K562 (cell line): ENCODE measurements around the gene HNRNPA2B1. TPM values are rescaled to one million over a fixed set of nuclear protein-coding genes. Genes with fewer than 3 reads are reported as not detected.

Experiments used
- ATAC-seq: fragments of 200-7000 bp; cut with Tn5 transposase; 3 replicates; pipeline ENCODE4 v1.9.1; 2020; ENCODE audit warnings: moderate library complexity
- BruUV-seq: library from RNA; stranded (reverse); fragments of 400-500 nt; replicated peaks from 2 replicates; lab custom pipeline; 2021; lab: Mats Ljungman, UMichigan
- CTCF ChIA-PET: fragments of 300-600 bp; formaldehyde crosslinking; extraction: SDS; loops from one replicate; lab custom pipeline; 2021; ENCODE audit warnings: low intra/inter-chr PET ratio; lab: Yijun Ruan, JAX
- POLR2A ChIA-PET: fragments of 300-600, 350-650 bp; sonication (Branson Sonifier 250); formaldehyde crosslinking; extraction: SDS; loops from one replicate; lab custom pipeline; 2021; ENCODE audit warnings: antibody characterized with exemption, inconsistent platforms; lab: Yijun Ruan, JAX
- DNase-seq, 4 experiments: peaks; one replicate each; pipeline versions ENCODE4 v3.0.0 to v3.0.0-alpha.2; 2011 to 2018; ENCODE audit warnings: low spot score in 3 of 4, mixed read lengths in 3 of 4; ENCODE audit errors: extremely low read depth in 1 of 4
- FAIRE-seq: peaks from 2 replicates; lab custom pipeline; 2011; peaks lifted over from hg19 to GRCh38; lab: Jason Lieb, UNC
- H2AFZ ChIP-seq: 2 replicates; pipeline ENCODE4 v1.6.0; 2011; ENCODE audit warnings: low read depth, low read length, control low read depth, inconsistent platforms
- H3K27ac ChIP-seq: fragments of 200-600 bp; 3 replicates; pipeline ENCODE4 v1.8.0; 2011; ENCODE audit warnings: low read depth, mild to moderate bottlenecking, control low read depth, inconsistent platforms, low read length, moderate library complexity, mixed read lengths; ENCODE audit errors: extremely low read depth
- H3K27me3 ChIP-seq, 2 experiments: fragments of 300-600 bp in 1 of 2; 2 replicates in 1 of 2; 3 replicates in 1 of 2; pipeline versions ENCODE4 v1.6.0 to v1.8.0; 2011; ENCODE audit warnings: inconsistent platforms in 2 of 2, low read length in 2 of 2, mild to moderate bottlenecking in 1 of 2, mixed read lengths in 1 of 2, moderate library complexity in 1 of 2; ENCODE audit not compliant: control insufficient read depth in 2 of 2, insufficient read depth in 2 of 2
- H3K36me3 ChIP-seq: fragments of 300-600 bp; 3 replicates; pipeline ENCODE4 v1.8.0; 2011; ENCODE audit warnings: mild to moderate bottlenecking, low read length, inconsistent platforms; ENCODE audit not compliant: control insufficient read depth, insufficient read depth
- H3K4me1 ChIP-seq, 2 experiments: fragments of 200-600 bp in 1 of 2; replicated peaks in 1 of 2; 2 replicates in 1 of 2; 3 replicates in 1 of 2; pipeline versions ENCODE4 v1.5.1 to v1.8.0; 2011; ENCODE audit warnings: inconsistent platforms in 2 of 2, low read length in 2 of 2, mild to moderate bottlenecking in 1 of 2, mixed read lengths in 1 of 2, moderate library complexity in 1 of 2; ENCODE audit not compliant: control insufficient read depth in 2 of 2, insufficient read depth in 2 of 2
- H3K4me2 ChIP-seq: 2 replicates; pipeline ENCODE4 v1.6.1; 2011; ENCODE audit warnings: low read length, control low read depth, inconsistent platforms, mixed read lengths; ENCODE audit not compliant: insufficient read depth
- H3K4me3 ChIP-seq: fragments of 200-600 bp; sonication (generic), shearing (Covaris generic); 2 replicates; pipeline ENCODE4 v1.5.1; 2016; ENCODE audit warnings: control low read depth, inconsistent platforms
- H3K79me2 ChIP-seq: fragments of 200-600 bp; 3 replicates; pipeline ENCODE4 v1.8.0; 2011; ENCODE audit warnings: low read length, inconsistent platforms; ENCODE audit not compliant: control insufficient read depth, insufficient read depth
- H3K9ac ChIP-seq, 2 experiments: 2 replicates each; pipeline versions ENCODE4 v1.6.0 to v1.6.1; 2011; ENCODE audit warnings: low read depth in 2 of 2, low read length in 2 of 2, control low read depth in 1 of 2, inconsistent platforms in 1 of 2, mild to moderate bottlenecking in 1 of 2, mixed read lengths in 1 of 2; ENCODE audit not compliant: insufficient read depth in 1 of 2
- H3K9me1 ChIP-seq: one replicate; pipeline ENCODE4 v1.6.0; 2011; ENCODE audit warnings: inconsistent platforms, mild to moderate bottlenecking, low read length, moderate library complexity; ENCODE audit not compliant: control insufficient read depth, insufficient read depth
- H3K9me3 ChIP-seq: replicated peaks from 2 replicates; pipeline ENCODE4 v1.5.1; 2011; ENCODE audit warnings: low read depth, low read length, inconsistent platforms; ENCODE audit not compliant: control insufficient read depth, insufficient read depth
- H4K20me1 ChIP-seq: replicated peaks from 2 replicates; pipeline ENCODE4 v1.6.1; 2011; ENCODE audit warnings: low read length, inconsistent platforms, mixed read lengths; ENCODE audit not compliant: control insufficient read depth, insufficient read depth
- ARHGAP35 ChIP-seq: fragments of 450-650 bp; IDR thresholded peaks from 2 replicates; pipeline ENCODE4 v1.6.1; 2018; ENCODE audit not compliant: partially characterized antibody
- C11orf30 ChIP-seq: fragments of 450-650 bp; IDR thresholded peaks from 2 replicates; pipeline ENCODE4 v1.6.1; 2016; ENCODE audit warnings: low read depth, mild to moderate bottlenecking
- CGGBP1 ChIP-seq: fragments of 250-450 bp; sonication (Bioruptor Pico); IDR thresholded peaks from 2 replicates; pipeline ENCODE4 v1.9.0; 2021; ENCODE audit warnings: mild to moderate bottlenecking
- DMBX1 ChIP-seq: fragments of 250-450 bp; sonication (Bioruptor Pico); IDR thresholded peaks from 2 replicates; pipeline ENCODE4 v1.8.0; 2022; ENCODE audit warnings: inconsistent platforms, mild to moderate bottlenecking, moderate library complexity, borderline replicate concordance
- E2F8 ChIP-seq: fragments of 450-650 bp; IDR thresholded peaks from 2 replicates; pipeline ENCODE4 v1.7.1; 2018; ENCODE audit warnings: mild to moderate bottlenecking, low read depth; ENCODE audit not compliant: partially characterized antibody
- FOXO4 ChIP-seq: fragments of 450-650 bp; formaldehyde crosslinking; IDR thresholded peaks from 2 replicates; pipeline ENCODE4 v1.4.0; 2020; ENCODE audit warnings: mild to moderate bottlenecking, moderate library complexity
- FUS ChIP-seq: fragments of 200-400 bp; formaldehyde crosslinking; optimal IDR thresholded peaks from 2 replicates; pipeline ENCODE3; 2017; ENCODE audit warnings: low read depth, low read length
- HINFP ChIP-seq: fragments of 450-650 bp; conservative IDR thresholded peaks from 2 replicates; pipeline ENCODE4 v1.6.1; 2016; ENCODE audit warnings: missing genetic modification characterization, low read depth, mild to moderate bottlenecking, control low read depth, missing compliant biosample characterization
- HOMEZ ChIP-seq: fragments of 250-450 bp; sonication (Bioruptor Pico); IDR thresholded peaks from 2 replicates; pipeline ENCODE4 v1.4.0; 2020; ENCODE audit warnings: mild to moderate bottlenecking, moderate library complexity
- KHSRP ChIP-seq: fragments of 450-650 bp; IDR thresholded peaks from 2 replicates; pipeline ENCODE4 v1.6.1; 2017
- LCOR ChIP-seq: sonication (generic); formaldehyde crosslinking; IDR thresholded peaks from 2 replicates; pipeline ENCODE4 v1.8.0; 2022; ENCODE audit warnings: mild to moderate bottlenecking, missing genetic modification reagents
- MAFG ChIP-seq: fragments of 450-650 bp; conservative IDR thresholded peaks from 2 replicates; pipeline ENCODE4 v1.6.1; 2016; ENCODE audit warnings: missing genetic modification characterization, missing compliant biosample characterization
- ZC3H11A ChIP-seq: IDR thresholded peaks from 2 replicates; pipeline ENCODE4 v1.6.1; 2012; ENCODE audit warnings: low read depth, low read length, improper control_type of control experiment
- ZNF316 ChIP-seq: fragments of 450-650 bp; IDR thresholded peaks from 2 replicates; pipeline ENCODE4 v1.6.1; 2016
- WGBS: fragments of 100-300 bp; shearing (Covaris generic); methylation state at CpG from one replicate; pipeline ENCODE4 v1.1.6; 2016; ENCODE audit warnings: low coverage, mixed read lengths; ENCODE audit not compliant: insufficient coverage; ENCODE audit errors: missing lambda C conversion rate; 5-methylcytosine and 5-hydroxymethylcytosine counted together
- in situ Hi-C: fragments of 300-500 bp; cut with MboI; formaldehyde crosslinking; loops from 4 replicates; pipeline ENCODE4 v1.15.0; 2018; ENCODE audit warnings: inconsistent platforms, mixed read lengths
- intact Hi-C: fragments of 100-400 bp; cut with micrococcal nuclease; formaldehyde crosslinking; loops from 2 replicates; pipeline ENCODE4 v1.14.2; 2022
- polyA plus RNA-seq, 8 experiments: library from polyadenylated mRNA; depleted of rRNA in 4 of 8; stranded (reverse) in 5 of 8; unstranded in 3 of 8; fragments of >200 nt; fragmentation: Nextera tagmentation in 2 of 8; fragmentation: Illumina TruSeq in 1 of 8; extraction: Ambion mirVana in 2 of 8; extraction: Trizol in 1 of 8; gene quantifications; 2 replicates each; pipeline versions ENCODE4 v1.2.1 to v1.2.3, GENCODE V29; 2011 to 2014; ENCODE audit warnings: inconsistent platforms in 1 of 8, missing spikeins in 1 of 8
- total RNA-seq, 7 experiments: library from RNA; depleted of rRNA in 6 of 7; stranded (reverse); fragments of >200 nt in 6 of 7; fragmentation: Illumina TruSeq in 2 of 7; extraction: Trizol in 2 of 7; gene quantifications; 2 replicates each; pipeline versions ENCODE4 v1.2.1 to v1.2.3, GENCODE V29; 2011 to 2021; ENCODE audit warnings: low replicate concordance in 1 of 7

Gene HNRNPA2B1
- total and polyA plus RNA-seq, 9 of the 15 experiments (the other 6 are each of a cell fraction or from before 2014, with no cell fraction given), result 630 to 1,989 (median 865) TPM

GRCh38 chr7:26169271-26169670 lies 31.3 kb downstream of the HNRNPA2B1 start (continued):
- TF ChIP-seq E2F8 (no peak), CGGBP1 (no peak), ARHGAP35 (no peak), ZC3H11A (no peak), KHSRP (no peak)

- Histone ChIP-seq H3K9ac (no peak overlapping the region), H3K9me1 (no peaks in the 10 kb centered on the region), H3K27ac (no peak overlapping the region), H3K4me2 (no peak overlapping the region), H3K36me3 (peaks cover 2% of the 10 kb centered on the region; the same call in 1 of the 3 replicates), H3K27me3 (no peaks in the 10 kb centered on the region), H3K9me3 (no peaks in the 10 kb centered on the region), H3K4me1 (peaks cover 7 to 13% of the 10 kb centered on the region in 2 experiments; a peak in 4 of 5 replicates), H4K20me1 (peaks cover 11% of the 10 kb centered on the region; the same call in 1 of the 2 replicates), H3K79me2 (peaks cover 15% of the 10 kb centered on the region), H2AFZ (no peak overlapping the region), H3K4me3 (no peak overlapping the region)
- no peak for DNase-seq
- intact Hi-C loops, result no loop called here
- BruUV-seq, result no TSS peak
- ATAC-seq, result no peak
- in situ Hi-C loops, result no loop called here
- CTCF ChIA-PET, result no interaction called here
- 67% methylated on average over 6 of the region's 6 CpGs for WGBS
- POLR2A ChIA-PET, result interaction anchor here (2.5 kb wide), 1 partner anchor 19 kb away, joined by 17 read pairs; no protein-coding TSS in a partner anchor
- TF ChIP-seq LCOR (CRISPR knock-in tag) (no peak), FOXO4 (no peak), ZNF316 (peak; percentile 56), FUS (no peak), HOMEZ (CRISPR knock-in tag) (no peak), HINFP (tag) (no peak), C11orf30 (peak; percentile 35; the same call in 1 of the 2 replicates), DMBX1 (CRISPR knock-in tag) (no peak), MAFG (tag) (peak; percentile 18; the same call in 1 of the 2 replicates)
- no peak for FAIRE-seq
Measured at GRCh38 chr7:26168458-26169023, 32.0 kb downstream of the HNRNPA2B1 start.
